OCI-LY7 (cell line): ENCODE results near the gene HNRNPL. TPM values are rescaled to one million over a fixed set of nuclear protein-coding genes. Genes with fewer than 3 reads are reported as not detected.

Experiments
- BruUV-seq: library from RNA; stranded (reverse); fragments of 400-500 nt; replicated peaks from 2 replicates; lab custom pipeline; 2021; lab: Mats Ljungman, UMichigan
- CTCF ChIA-PET: fragments of 300-600 bp; sonication (Branson Sonifier 250); formaldehyde crosslinking; loops from one replicate; lab custom pipeline; 2022; ENCODE audit warnings: antibody characterized with exemption; ENCODE audit not compliant: unreplicated experiment; lab: Charles Lee
- POLR2A ChIA-PET: fragments of 300-600 bp; sonication (Branson Sonifier 250); formaldehyde crosslinking; loops from one replicate; lab custom pipeline; 2022; ENCODE audit warnings: antibody characterized with exemption; lab: Charles Lee
- DNase-seq: peaks from one replicate; pipeline ENCODE4 v3.0.0-alpha.2; 2015; ENCODE audit warnings: low spot score
- H2AFZ ChIP-seq: fragments of 200-600 bp; sonication (generic), shearing (Covaris generic); 2 replicates; pipeline ENCODE4 v1.6.1; 2014; ENCODE audit warnings: mild to moderate bottlenecking, antibody characterized with exemption, low read length, moderate library complexity
- H3K27ac ChIP-seq: fragments of 200-600 bp; sonication (generic); 2 replicates; pipeline ENCODE4 v1.5.1; 2014; ENCODE audit warnings: mixed run types, low read depth, mild to moderate bottlenecking, moderate library complexity, low read length, inconsistent platforms; ENCODE audit not compliant: poor library complexity, severe bottlenecking
- H3K36me3 ChIP-seq: fragments of 200-600 bp; sonication (generic); 2 replicates; pipeline ENCODE4 v1.6.1; 2014; ENCODE audit warnings: mild to moderate bottlenecking, antibody characterized with exemption, low read length, moderate library complexity, mixed read lengths; ENCODE audit not compliant: insufficient read depth
- H3K4me1 ChIP-seq: fragments of 200-600 bp; sonication (generic); 2 replicates; pipeline ENCODE4 v1.5.1; 2014; ENCODE audit warnings: mild to moderate bottlenecking, low read length; ENCODE audit not compliant: insufficient read depth, poor library complexity, severe bottlenecking
- H3K4me2 ChIP-seq: fragments of 200-600 bp; sonication (generic); 2 replicates; pipeline ENCODE4 v1.6.1; 2014; ENCODE audit warnings: mild to moderate bottlenecking, low read length
- H3K4me3 ChIP-seq: fragments of 200-600 bp; sonication (generic); 2 replicates; pipeline ENCODE4 v1.5.1; 2014; ENCODE audit warnings: mild to moderate bottlenecking, low read depth, low read length; ENCODE audit not compliant: poor library complexity, severe bottlenecking
- H3K79me2 ChIP-seq: fragments of 200-600 bp; sonication (generic); 2 replicates; pipeline ENCODE4 v1.6.1; 2016; ENCODE audit warnings: low read depth, mild to moderate bottlenecking, low read length, moderate library complexity, mixed read lengths; ENCODE audit not compliant: insufficient read depth
- H3K9me2 ChIP-seq: fragments of 200-600 bp; sonication (generic); 2 replicates; pipeline ENCODE4 v1.6.1; 2016; ENCODE audit warnings: mild to moderate bottlenecking, low read length, mixed read lengths; ENCODE audit not compliant: insufficient read depth
- H3K9me3 ChIP-seq: fragments of 200-600 bp; sonication (generic); 2 replicates; pipeline ENCODE4 v1.6.1; 2014; ENCODE audit warnings: mild to moderate bottlenecking, mixed run types, low read length, mixed read lengths
- H4K20me1 ChIP-seq: fragments of 200-600 bp; sonication (generic); 2 replicates; pipeline ENCODE4 v1.6.1; 2014; ENCODE audit warnings: mild to moderate bottlenecking, antibody characterized with exemption, low read length, moderate library complexity, mixed read lengths; ENCODE audit not compliant: insufficient read depth
- CTCF ChIP-seq: fragments of 200-600 bp; sonication (generic); conservative IDR thresholded peaks from 2 replicates; pipeline ENCODE4 v1.5.1; 2014; ENCODE audit warnings: mild to moderate bottlenecking, antibody characterized with exemption, low read length, moderate library complexity, mixed read lengths
- EZH2phosphoT487 ChIP-seq: fragments of 200-600 bp; sonication (generic); IDR thresholded peaks from 2 replicates; pipeline ENCODE4 v1.6.1; 2018; ENCODE audit warnings: low read depth, borderline replicate concordance, mild to moderate bottlenecking, mixed run types, antibody characterized with exemption, low read length, moderate library complexity, mixed read lengths
- intact Hi-C: fragments of 100-400 bp; cut with micrococcal nuclease; formaldehyde crosslinking; loops from one replicate; pipeline ENCODE4 v1.10.0; 2022; ENCODE audit not compliant: unreplicated experiment
- total RNA-seq, 2 experiments: library from RNA; depleted of rRNA in 1 of 2; stranded (reverse); fragments of >200 nt in 1 of 2; shearing (Covaris generic) in 1 of 2; gene quantifications; 2 replicates each; pipeline ENCODE4 v1.2.3, GENCODE V29; 2014 to 2022

Gene HNRNPL
- total RNA-seq, 2 experiments from 2014 or later = 263 to 655 TPM

DNA sequence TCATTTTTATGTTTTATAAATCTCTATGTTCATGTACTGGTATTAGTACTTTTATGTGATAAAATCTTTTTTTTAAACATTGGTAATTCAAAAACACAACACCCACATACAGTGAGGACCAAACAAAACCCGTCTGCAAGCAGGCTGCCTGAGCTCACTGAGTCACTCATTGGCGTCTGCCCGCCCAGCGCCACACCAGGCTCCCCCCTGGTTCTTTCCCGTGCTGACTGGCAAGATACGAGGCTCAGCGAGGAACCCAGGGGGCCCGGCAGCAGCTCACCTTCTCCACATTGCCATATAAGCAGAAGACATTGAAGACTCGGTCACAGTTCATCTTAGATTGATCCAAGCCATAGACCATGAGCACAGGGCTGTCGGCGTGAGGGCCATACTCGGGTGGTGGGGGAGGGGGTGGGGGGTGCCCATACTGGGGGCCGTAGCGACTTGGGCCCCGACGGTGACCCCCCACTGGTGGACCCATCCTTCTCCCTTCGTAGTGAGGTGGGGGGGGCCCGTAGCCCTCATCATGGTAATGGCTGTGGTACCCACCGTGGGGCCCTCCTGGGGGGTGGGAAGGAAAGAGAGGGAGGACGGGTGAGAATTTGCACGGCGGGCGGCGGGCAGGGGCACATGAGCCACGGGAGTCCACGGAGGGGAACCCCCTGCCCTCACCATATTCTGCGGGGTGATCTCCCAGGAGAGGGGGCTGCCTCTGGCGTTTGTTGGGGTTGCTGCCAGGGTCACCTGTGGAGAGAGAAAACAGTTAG is 9.8 kb downstream of the HNRNPL start:
- Histone ChIP-seq H3K79me2 (peaks cover 35% of the 10 kb centered on the region; the same call in 1 of the 2 replicates), H3K27ac (no peak overlapping the region), H2AFZ (no peak overlapping the region), H4K20me1 (peaks cover 31% of the 10 kb centered on the region), H3K9me2 (no peaks in the 10 kb centered on the region), H3K4me1 (peaks cover 13% of the 10 kb centered on the region), H3K4me3 (no peak overlapping the region), H3K36me3 (peaks cover 99% of the 10 kb centered on the region), H3K4me2 (no peak overlapping the region), H3K9me3 (no peaks in the 10 kb centered on the region)
- no peak for DNase-seq
- ChIA-PET CTCF (interaction anchor here (0.5 kb wide), 1 partner anchor 71 kb away, joined by 4 read pairs; no protein-coding TSS in a partner anchor), POLR2A (no interaction called here)
- intact Hi-C loops = no loop called here
- BruUV-seq = no TSS peak
- no peak for TF ChIP-seq EZH2phosphoT487
- no peak for TF ChIP-seq CTCF

- Histone ChIP-seq H3K4me2 (no peak overlapping the region), H3K4me3 (no peak overlapping the region), H2AFZ (no peak overlapping the region), H3K27ac (no peak overlapping the region), H3K9me2 (no peaks in the 10 kb centered on the region), H3K4me1 (peaks cover 13% of the 10 kb centered on the region), H3K9me3 (no peaks in the 10 kb centered on the region), H4K20me1 (peaks cover 25% of the 10 kb centered on the region), H3K79me2 (peaks cover 27% of the 10 kb centered on the region; the same call in 1 of the 2 replicates), H3K36me3 (peaks cover 90% of the 10 kb centered on the region)
- TF ChIP-seq EZH2phosphoT487 = no peak
- TF ChIP-seq CTCF = no peak
- ChIA-PET POLR2A (no interaction called here), CTCF (no interaction called here)
- intact Hi-C loops = no loop called here
- no TSS peak for BruUV-seq
- DNase-seq = no peak
Observed at GRCh38 chr19:38838986-38839761, 10.6 kb downstream of the HNRNPL start.
